ENCODE measurements around the gene CLEC16A.

- TF ChIP-seq POLR2A (IDR thresholded peaks at IDR 0.05; ENCODE audit: low read length) (peak; percentile 37), GATA1 (IDR thresholded peaks at IDR 0.05; ENCODE audit: low read depth, low read length) (peak; percentile 66)
Observed at GRCh38 chr16:11105038-11105903, 160.9 kb downstream of the CLEC16A start.
